ENCODE results near the gene AK3.

AK3 gene

GRCh38 chr9:4690144-4690543 lies 50.9 kb downstream of the AK3 start:
- Histone ChIP-seq H3K27ac (no peak overlapping the region), H3K4me2 (no peak overlapping the region), H3K4me3 (no peak overlapping the region), H3K9me3 (no peaks in the 10 kb centered on the region), H3K9ac (no peak overlapping the region), H3K27me3 (no peaks in the 10 kb centered on the region), H4K20me1 (peaks cover 47% of the 10 kb centered on the region), H3K36me3 (peaks cover 70% of the 10 kb centered on the region), H3K4me1 (no peaks in the 10 kb centered on the region)
- no peak for TF ChIP-seq Cebpa-rat (IDR thresholded peaks at IDR 0.05)

GRCh38 chr9:4689687-4690104 lies 51.3 kb downstream of the AK3 start:
- Histone ChIP-seq H3K9me3 (no peaks in the 10 kb centered on the region), H3K4me1 (no peaks in the 10 kb centered on the region), H3K4me2 (no peak overlapping the region), H4K20me1 (peaks cover 47% of the 10 kb centered on the region), H3K36me3 (peaks cover 70% of the 10 kb centered on the region), H3K4me3 (no peak overlapping the region), H3K27ac (no peak overlapping the region), H3K9ac (no peak overlapping the region), H3K27me3 (no peaks in the 10 kb centered on the region)
- TF ChIP-seq Cebpa-rat (IDR thresholded peaks at IDR 0.05): no peak

GRCh38 chr9:4689021-4689420 lies 52.0 kb downstream of the AK3 start:
- Histone ChIP-seq H3K27ac (no peak overlapping the region), H3K9ac (no peak overlapping the region), H3K4me1 (no peaks in the 10 kb centered on the region), H4K20me1 (peaks cover 49% of the 10 kb centered on the region), H3K4me3 (no peak overlapping the region), H3K9me3 (no peaks in the 10 kb centered on the region), H3K36me3 (peaks cover 67% of the 10 kb centered on the region), H3K4me2 (no peak overlapping the region), H3K27me3 (no peaks in the 10 kb centered on the region)
- TF ChIP-seq Cebpa-rat (IDR thresholded peaks at IDR 0.05): no peak

GRCh38 chr9:4686584-4686983 lies 54.4 kb downstream of the AK3 start:
- no peaks in the 10 kb centered on the region for H3K4me1 ChIP-seq
- no peak overlapping the region for H3K4me3 ChIP-seq
- H3K27ac ChIP-seq: no peak overlapping the region
- no peaks in the 10 kb centered on the region for H3K27me3 ChIP-seq
- H3K9me3 ChIP-seq: no peaks in the 10 kb centered on the region
- peaks cover 52% of the 10 kb centered on the region for H4K20me1 ChIP-seq
- H3K4me2 ChIP-seq: no peak overlapping the region
- no peak for TF ChIP-seq Cebpa-rat (IDR thresholded peaks at IDR 0.05)
- peaks cover 64% of the 10 kb centered on the region for H3K36me3 ChIP-seq
- H3K9ac ChIP-seq: no peak overlapping the region

GRCh38 chr9:4686112-4686511 lies 54.9 kb downstream of the AK3 start:
- no peak for TF ChIP-seq Cebpa-rat (IDR thresholded peaks at IDR 0.05)

GRCh38 chr9:4684820-4685219 lies 56.2 kb downstream of the AK3 start:
- Histone ChIP-seq H3K9me3 (no peaks in the 10 kb centered on the region), H3K27ac (no peak overlapping the region), H3K4me2 (no peak overlapping the region), H4K20me1 (peaks cover 37% of the 10 kb centered on the region), H3K9ac (no peak overlapping the region), H3K4me3 (no peak overlapping the region), H3K36me3 (peaks cover 47% of the 10 kb centered on the region), H3K4me1 (peaks cover 13% of the 10 kb centered on the region), H3K27me3 (no peaks in the 10 kb centered on the region)
- no peak for TF ChIP-seq Cebpa-rat (IDR thresholded peaks at IDR 0.05)

More at GRCh38 chr9:4686112-4686511, 54.9 kb downstream of the AK3 start:
- no peak overlapping the region for H3K4me2 ChIP-seq
- peaks cover 60% of the 10 kb centered on the region for H3K36me3 ChIP-seq
- peaks cover 48% of the 10 kb centered on the region for H4K20me1 ChIP-seq
- no peak overlapping the region for H3K9ac ChIP-seq
- no peaks in the 10 kb centered on the region for H3K27me3 ChIP-seq
- peaks cover 4% of the 10 kb centered on the region for H3K4me1 ChIP-seq
- H3K4me3 ChIP-seq: no peak overlapping the region
- H3K27ac ChIP-seq: no peak overlapping the region
- no peaks in the 10 kb centered on the region for H3K9me3 ChIP-seq

GRCh38 chr9:4680750-4681149 lies 60.3 kb downstream of the AK3 start:
- H4K20me1 ChIP-seq: peaks cover 22% of the 10 kb centered on the region
- peaks cover 22% of the 10 kb centered on the region for H3K36me3 ChIP-seq
- H3K4me1 ChIP-seq: peaks cover 22% of the 10 kb centered on the region
- H3K27me3 ChIP-seq: no peaks in the 10 kb centered on the region
- no peaks in the 10 kb centered on the region for H3K9me3 ChIP-seq
- peak overlapping the region; percentile 79 for H3K4me2 ChIP-seq
- no peak for TF ChIP-seq Cebpa-rat (IDR thresholded peaks at IDR 0.05)
- H3K9ac ChIP-seq: peak overlapping the region; percentile 91
- H3K27ac ChIP-seq: peak overlapping the region; percentile 94
- H3K4me3 ChIP-seq: peak overlapping the region; percentile 82

GRCh38 chr9:4680173-4680525 lies 60.9 kb downstream of the AK3 start:
- Histone ChIP-seq H3K4me3 (peak overlapping the region; percentile 82), H3K27me3 (no peaks in the 10 kb centered on the region), H3K36me3 (peaks cover 18% of the 10 kb centered on the region), H3K9ac (peak overlapping the region; percentile 91), H3K27ac (peak overlapping the region; percentile 94), H4K20me1 (peaks cover 20% of the 10 kb centered on the region), H3K4me1 (peaks cover 22% of the 10 kb centered on the region), H3K9me3 (no peaks in the 10 kb centered on the region), H3K4me2 (peak overlapping the region; percentile 79)
- TF ChIP-seq Cebpa-rat (IDR thresholded peaks at IDR 0.05): no peak

- TF ChIP-seq Cebpa-rat (IDR thresholded peaks at IDR 0.05): no peak
- H3K27me3 ChIP-seq: no peaks in the 10 kb centered on the region
- H3K9me3 ChIP-seq: no peaks in the 10 kb centered on the region
- H3K4me1 ChIP-seq: peaks cover 22% of the 10 kb centered on the region
- H3K27ac ChIP-seq: peak within 1 kb of the TSS; percentile 94
- H3K4me2 ChIP-seq: peak within 1 kb of the TSS; percentile 79
- peaks cover 12% of the 10 kb centered on the region for H3K36me3 ChIP-seq
- peak within 1 kb of the TSS; percentile 82 for H3K4me3 ChIP-seq
- H4K20me1 ChIP-seq: peaks cover 14% of the 10 kb centered on the region
- peak within 1 kb of the TSS; percentile 91 for H3K9ac ChIP-seq
These were observed 61.5 kb downstream of the AK3 start, which contains the start of gene CDC37L1 for GRCh38 chr9:4679268-4680172. Gene CDC37L1, plus strand, starts transcription at chr9:4679569. Its CDS starts 199 bp downstream, at chr9:4679768.

- H3K27me3 ChIP-seq: no peaks in the 10 kb centered on the region
- H3K4me3 ChIP-seq: peak overlapping the region; percentile 82
- peak overlapping the region; percentile 94 for H3K27ac ChIP-seq
- no peaks in the 10 kb centered on the region for H3K9me3 ChIP-seq
- H3K4me1 ChIP-seq: peaks cover 22% of the 10 kb centered on the region
- no peak for TF ChIP-seq Cebpa-rat (IDR thresholded peaks at IDR 0.05)
- H3K9ac ChIP-seq: peak overlapping the region; percentile 91
- peaks cover 7% of the 10 kb centered on the region for H3K36me3 ChIP-seq
- H3K4me2 ChIP-seq: peak overlapping the region; percentile 78
- peaks cover 6% of the 10 kb centered on the region for H4K20me1 ChIP-seq
These were observed 62.2 kb downstream of the AK3 start for GRCh38 chr9:4678679-4679267.

Data from BLaER1 (cell line).